Stimulated activated CD4-positive, alpha-beta T cell treated with anti-CD3 and anti-CD28 coated beads, Interleukin-4, amount 100 ng/mL, for 24 hours (primary cell): ENCODE measurements around the gene USP6NL.

Experiments
- DNase-seq: peaks from one replicate; pipeline ENCODE4 v3.0.0-alpha.2; 2020

USP6NL gene

GRCh38 chr10:11404901-11405300 is 206.5 kb downstream of the USP6NL start:
- DNase-seq, result no peak
